ENCODE data around the gene PSME2. TPM values are rescaled to one million over a fixed set of nuclear protein-coding genes. Genes with fewer than 3 reads are reported as not detected.

PSME2 gene
- total and polyA plus RNA-seq, 2 experiments from 2014 or later = 75.5 to 189 TPM

- H3K9me3 ChIP-seq (ENCODE audit: low read depth) = no peaks in the 10 kb centered on the region
- peak overlapping the region; percentile 95 for H3K4me3 ChIP-seq
- no peaks in the 10 kb centered on the region for H4K20me1 ChIP-seq (ENCODE audit: insufficient read depth, poor library complexity, severe bottlenecking)
- DNase-seq (ENCODE audit: low spot score) = no peak
- no peaks in the 10 kb centered on the region for H3K36me3 ChIP-seq (replicated peaks; ENCODE audit: insufficient read depth, low read depth)
- peaks cover 13% of the 10 kb centered on the region for H3K4me1 ChIP-seq (ENCODE audit: insufficient read depth)
- H2AFZ ChIP-seq = no peak overlapping the region
- no peaks in the 10 kb centered on the region for H3K9me2 ChIP-seq (replicated peaks; ENCODE audit: insufficient read depth)
- no peaks in the 10 kb centered on the region for H3K27me3 ChIP-seq
- 91% methylated on average over 7 of the region's 7 CpGs for WGBS (ENCODE audit: low lambda C conversion rate, missing lambda C conversion rate)
- TF ChIP-seq EZH2 (IDR thresholded peaks at IDR 0.05; ENCODE audit: borderline replicate concordance) (no peak), EZH2phosphoT487 (IDR thresholded peaks at IDR 0.05; ENCODE audit: low read depth, severe bottlenecking, unreplicated experiment) (no peak), CTCF (IDR thresholded peaks at IDR 0.05; ENCODE audit: poor library complexity) (no peak)
- H3K4me2 ChIP-seq = peak overlapping the region; percentile 94
- peak overlapping the region; percentile 99 for H3K27ac ChIP-seq
- peaks cover 58% of the 10 kb centered on the region for H3K79me2 ChIP-seq
Observed at GRCh38 chr14:24194186-24194872, 47.9 kb upstream of the PSME2 start.

GRCh38 chr14:24192933-24193332 is 46.5 kb upstream of the PSME2 start:
- Histone ChIP-seq H3K4me2 (no peak overlapping the region), H3K9me3 (ENCODE audit: low read depth) (no peaks in the 10 kb centered on the region)
- WGBS (ENCODE audit: low lambda C conversion rate, missing lambda C conversion rate) = 97% methylated on average over 15 of the region's 15 CpGs

GRCh38 chr14:24190416-24190815 is 44.0 kb upstream of the PSME2 start:
- H3K36me3 ChIP-seq (replicated peaks; ENCODE audit: insufficient read depth, low read depth) = no peaks in the 10 kb centered on the region
- H3K4me3 ChIP-seq = no peak overlapping the region
- peaks cover 46% of the 10 kb centered on the region for H3K79me2 ChIP-seq
- no peaks in the 10 kb centered on the region for H3K9me3 ChIP-seq (ENCODE audit: low read depth)
- H3K4me1 ChIP-seq (ENCODE audit: insufficient read depth) = peaks cover 14% of the 10 kb centered on the region
- no peaks in the 10 kb centered on the region for H3K9me2 ChIP-seq (replicated peaks; ENCODE audit: insufficient read depth)
- WGBS (ENCODE audit: low lambda C conversion rate, missing lambda C conversion rate) = 96% methylated on average over 10 of the region's 10 CpGs
- H4K20me1 ChIP-seq (ENCODE audit: insufficient read depth, poor library complexity, severe bottlenecking) = no peaks in the 10 kb centered on the region
- TF ChIP-seq EZH2 (IDR thresholded peaks at IDR 0.05; ENCODE audit: borderline replicate concordance) (no peak), CTCF (IDR thresholded peaks at IDR 0.05; ENCODE audit: poor library complexity) (no peak), EZH2phosphoT487 (IDR thresholded peaks at IDR 0.05; ENCODE audit: low read depth, severe bottlenecking, unreplicated experiment) (no peak)
- no peak overlapping the region for H3K4me2 ChIP-seq
- H2AFZ ChIP-seq = no peak overlapping the region
- no peak overlapping the region for H3K27ac ChIP-seq
- no peaks in the 10 kb centered on the region for H3K27me3 ChIP-seq
- DNase-seq (ENCODE audit: low spot score) = no peak

More at GRCh38 chr14:24192933-24193332, 46.5 kb upstream of the PSME2 start:
- Histone ChIP-seq H3K4me1 (ENCODE audit: insufficient read depth) (peaks cover 14% of the 10 kb centered on the region), H3K79me2 (peaks cover 48% of the 10 kb centered on the region), H3K27ac (no peak overlapping the region), H3K9me2 (replicated peaks; ENCODE audit: insufficient read depth) (no peaks in the 10 kb centered on the region), H3K4me3 (no peak overlapping the region), H4K20me1 (ENCODE audit: insufficient read depth, poor library complexity, severe bottlenecking) (no peaks in the 10 kb centered on the region), H3K36me3 (replicated peaks; ENCODE audit: insufficient read depth, low read depth) (no peaks in the 10 kb centered on the region), H2AFZ (no peak overlapping the region), H3K27me3 (no peaks in the 10 kb centered on the region)
- no peak for TF ChIP-seq CTCF (IDR thresholded peaks at IDR 0.05; ENCODE audit: poor library complexity)
- no peak for TF ChIP-seq EZH2phosphoT487 (IDR thresholded peaks at IDR 0.05; ENCODE audit: low read depth, severe bottlenecking, unreplicated experiment)
- TF ChIP-seq EZH2 (IDR thresholded peaks at IDR 0.05; ENCODE audit: borderline replicate concordance) = no peak
- DNase-seq (ENCODE audit: low spot score) = no peak

Data from hepatocyte (in vitro differentiated cells).